PC-9 (cell line): Measurements from ENCODE around the gene PRR29. TPM values are rescaled to one million over a fixed set of nuclear protein-coding genes. Genes with fewer than 3 reads are reported as not detected.

ENCODE experiments used
- BruUV-seq: library from RNA; stranded (reverse); fragments of 400-500 nt; replicated peaks from 2 replicates; lab custom pipeline; 2021; lab: Mats Ljungman, UMichigan
- CTCF ChIA-PET: fragments of 300-600 bp; sonication (Branson Sonifier 250); formaldehyde crosslinking; loops from one replicate; lab custom pipeline; 2022; ENCODE audit warnings: antibody characterized with exemption; lab: Charles Lee
- POLR2A ChIA-PET: fragments of 300-600 bp; sonication (Branson Sonifier 250); formaldehyde crosslinking; loops from one replicate; lab custom pipeline; 2022; ENCODE audit warnings: antibody characterized with exemption; ENCODE audit not compliant: unreplicated experiment; lab: Charles Lee
- DNase-seq, 2 experiments: peaks; one replicate each; pipeline versions ENCODE4 v3.0.0 to v3.0.0-alpha.2; 2015 to 2022; ENCODE audit warnings: mixed read lengths in 1 of 2
- H2AFZ ChIP-seq: fragments of 200-600 bp; sonication (generic); 2 replicates; pipeline ENCODE4 v1.8.1; 2017; ENCODE audit warnings: antibody characterized with exemption
- H3F3A ChIP-seq: fragments of 200-600 bp; sonication (generic); 2 replicates; pipeline ENCODE4 v1.8.1; 2017; ENCODE audit warnings: antibody characterized with exemption, mild to moderate bottlenecking, low read depth; ENCODE audit not compliant: insufficient read depth
- H3K27ac ChIP-seq: fragments of 200-600 bp; sonication (generic); 2 replicates; pipeline ENCODE4 v1.6.1; 2016; ENCODE audit warnings: mixed run types
- H3K27me3 ChIP-seq: fragments of 200-600 bp; sonication (generic); 2 replicates; pipeline ENCODE4 v1.6.1; 2016; ENCODE audit warnings: low read depth, mixed run types; ENCODE audit not compliant: insufficient read depth
- H3K36me3 ChIP-seq: fragments of 200-600 bp; sonication (generic); 2 replicates; pipeline ENCODE4 v1.6.1; 2016; ENCODE audit warnings: low read depth, mixed run types
- H3K4me1 ChIP-seq: fragments of 200-600 bp; sonication (generic); replicated peaks from 2 replicates; pipeline ENCODE4 v1.6.1; 2016; ENCODE audit warnings: mixed run types; ENCODE audit not compliant: insufficient read depth
- H3K4me2 ChIP-seq: fragments of 200-600 bp; sonication (generic); 2 replicates; pipeline ENCODE4 v1.6.1; 2017; ENCODE audit warnings: mixed run types
- H3K4me3 ChIP-seq: fragments of 200-600 bp; sonication (generic); 2 replicates; pipeline ENCODE4 v1.6.1; 2016; ENCODE audit warnings: mixed run types
- H3K79me2 ChIP-seq: fragments of 200-600 bp; sonication (generic); 2 replicates; pipeline ENCODE4 v1.6.1; 2017; ENCODE audit warnings: low read depth, mixed run types
- H3K9me2 ChIP-seq: fragments of 200-600 bp; sonication (generic); 2 replicates; pipeline ENCODE4 v1.8.1; 2017; ENCODE audit warnings: mild to moderate bottlenecking; ENCODE audit not compliant: insufficient read depth
- H3K9me3 ChIP-seq: fragments of 200-600 bp; sonication (generic); 2 replicates; pipeline ENCODE4 v1.8.1; 2016; ENCODE audit warnings: low read depth; ENCODE audit not compliant: insufficient read depth
- H4K20me1 ChIP-seq: fragments of 200-600 bp; sonication (generic); 2 replicates; pipeline ENCODE4 v1.8.1; 2017; ENCODE audit not compliant: insufficient read depth
- EZH2 ChIP-seq: fragments of 200-600 bp; sonication (generic); IDR thresholded peaks from 2 replicates; pipeline ENCODE4 v1.8.0; 2017; ENCODE audit warnings: antibody characterized with exemption, low read depth
- intact Hi-C: fragments of 100-400 bp; cut with micrococcal nuclease; formaldehyde crosslinking; loops from one replicate; pipeline ENCODE4 v1.10.0; 2022; ENCODE audit not compliant: unreplicated experiment
- total RNA-seq: library from RNA; stranded (reverse); gene quantifications from 2 replicates; pipeline ENCODE4 v1.2.3, GENCODE V29; 2021
- TF ChIP-seq, protein P1 (sequence below): fragments of 200-600 bp; sonication (generic); conservative IDR thresholded peaks from 2 replicates; pipeline ENCODE4 v1.6.1; 2017; ENCODE audit warnings: mixed run types, antibody characterized with exemption, mild to moderate bottlenecking, moderate library complexity

PRR29 gene
- total RNA-seq, 1 experiment from 2014 or later = 2.4 TPM

DNA sequence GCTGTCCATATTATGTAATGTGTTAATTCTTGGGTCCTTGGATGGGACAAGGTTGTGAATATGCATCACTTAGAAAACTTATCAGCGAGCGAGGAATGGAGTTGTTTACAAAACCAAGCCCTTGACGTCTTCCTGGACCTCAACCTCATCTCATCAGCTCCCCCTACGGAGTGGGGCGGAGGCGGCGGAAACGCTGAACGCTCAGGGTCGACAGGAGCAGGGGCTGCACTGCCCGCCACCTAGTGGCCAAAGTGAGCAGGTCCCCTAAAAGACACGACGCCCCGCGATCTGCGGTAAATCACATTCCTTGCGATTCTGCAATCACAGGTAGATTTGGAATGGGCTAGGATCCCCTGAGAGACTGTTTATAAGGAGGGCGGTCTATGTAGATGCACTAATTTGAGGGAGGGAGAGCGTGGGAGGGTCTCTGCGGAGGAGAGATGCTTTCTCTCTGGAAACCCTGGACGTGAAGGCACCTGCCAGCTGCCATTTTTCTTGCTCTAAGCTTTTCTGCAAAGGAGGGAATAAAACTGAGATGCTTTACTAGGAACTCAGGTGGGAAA, 27.7 kb downstream of the PRR29 start:
- Histone ChIP-seq H3K4me2 (peak overlapping the region; percentile 69), H3K4me3 (peak overlapping the region; percentile 16; the same call in 1 of the 2 replicates), H3K36me3 (no peaks in the 10 kb centered on the region), H4K20me1 (no peaks in the 10 kb centered on the region), H3K9me2 (no peaks in the 10 kb centered on the region), H3K27ac (no peak overlapping the region), H3K9me3 (no peaks in the 10 kb centered on the region), H3K79me2 (no peaks in the 10 kb centered on the region), H2AFZ (0 out of 2 replicates have a peak overlapping the region, but pooled peaks have one; percentile 69), H3K4me1 (0 out of 2 replicates have a peak, but pooled peaks cover 4% of the 10 kb centered on the region), H3K27me3 (no peaks in the 10 kb centered on the region), H3F3A (peaks cover 6% of the 10 kb centered on the region; the same call in 1 of the 2 replicates)
- ChIA-PET POLR2A (no interaction called here), CTCF (interaction anchor here (0.6 to 3.2 kb wide), 9 partner anchors 20 to 396 kb away, joined by 3 to 15 read pairs (median 4); no protein-coding TSS in a partner anchor)
- no TSS peak for BruUV-seq
- DNase-seq = peak; percentile 57 to 77
- intact Hi-C loops = loop anchor here (1.0 kb wide), 2 partner anchors 75 to 107 kb away; no protein-coding TSS in a partner anchor
- no peak for TF ChIP-seq EZH2
- TF ChIP-seq, protein P1, sequence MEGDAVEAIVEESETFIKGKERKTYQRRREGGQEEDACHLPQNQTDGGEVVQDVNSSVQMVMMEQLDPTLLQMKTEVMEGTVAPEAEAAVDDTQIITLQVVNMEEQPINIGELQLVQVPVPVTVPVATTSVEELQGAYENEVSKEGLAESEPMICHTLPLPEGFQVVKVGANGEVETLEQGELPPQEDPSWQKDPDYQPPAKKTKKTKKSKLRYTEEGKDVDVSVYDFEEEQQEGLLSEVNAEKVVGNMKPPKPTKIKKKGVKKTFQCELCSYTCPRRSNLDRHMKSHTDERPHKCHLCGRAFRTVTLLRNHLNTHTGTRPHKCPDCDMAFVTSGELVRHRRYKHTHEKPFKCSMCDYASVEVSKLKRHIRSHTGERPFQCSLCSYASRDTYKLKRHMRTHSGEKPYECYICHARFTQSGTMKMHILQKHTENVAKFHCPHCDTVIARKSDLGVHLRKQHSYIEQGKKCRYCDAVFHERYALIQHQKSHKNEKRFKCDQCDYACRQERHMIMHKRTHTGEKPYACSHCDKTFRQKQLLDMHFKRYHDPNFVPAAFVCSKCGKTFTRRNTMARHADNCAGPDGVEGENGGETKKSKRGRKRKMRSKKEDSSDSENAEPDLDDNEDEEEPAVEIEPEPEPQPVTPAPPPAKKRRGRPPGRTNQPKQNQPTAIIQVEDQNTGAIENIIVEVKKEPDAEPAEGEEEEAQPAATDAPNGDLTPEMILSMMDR = peak; percentile 96

DNA sequence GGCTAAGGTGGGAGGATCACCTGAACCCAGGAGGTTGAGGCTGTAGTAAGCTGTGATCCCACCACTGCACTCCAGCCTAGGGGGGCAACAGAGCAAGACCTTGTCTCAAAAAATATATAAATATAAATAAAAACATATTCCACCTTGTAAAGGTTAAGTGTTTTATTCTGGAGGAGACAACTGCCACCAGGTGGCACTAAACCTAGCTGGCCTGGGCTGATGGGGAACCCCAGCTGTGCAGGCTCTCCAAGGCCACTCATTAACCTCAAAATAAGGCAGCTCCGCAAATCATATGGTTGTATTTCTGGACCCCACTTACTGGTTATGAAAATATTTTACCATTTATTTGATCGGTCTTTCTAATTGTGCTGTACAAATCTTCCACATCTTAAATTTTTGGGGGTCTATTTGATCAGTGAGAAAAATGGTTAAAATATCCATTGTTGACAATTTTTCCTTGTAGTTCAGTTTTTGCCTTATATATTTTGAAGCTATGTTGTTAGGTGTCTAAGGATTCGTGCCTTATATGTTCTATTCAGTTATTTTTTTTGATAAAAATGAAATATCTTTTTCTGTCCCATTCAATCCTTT, 30.8 kb downstream of the PRR29 start:
- BruUV-seq = no TSS peak
- TF ChIP-seq, protein P1 = peak; percentile 87
- no peak for TF ChIP-seq EZH2
- DNase-seq = peak; percentile 46 to 54
- Histone ChIP-seq H3K36me3 (no peaks in the 10 kb centered on the region), H4K20me1 (no peaks in the 10 kb centered on the region), H3K79me2 (no peaks in the 10 kb centered on the region), H3K4me2 (no peak overlapping the region), H3K9me2 (no peaks in the 10 kb centered on the region), H3K27me3 (no peaks in the 10 kb centered on the region), H3K4me1 (0 out of 2 replicates have a peak, but pooled peaks cover 4% of the 10 kb centered on the region), H3K9me3 (no peaks in the 10 kb centered on the region), H2AFZ (no peak overlapping the region), H3F3A (peaks cover 6% of the 10 kb centered on the region; the same call in 1 of the 2 replicates), H3K27ac (no peak overlapping the region), H3K4me3 (no peak overlapping the region)
- CTCF ChIA-PET = interaction anchor here (0.6 to 4.3 kb wide), 7 partner anchors 88 to 390 kb away, joined by 3 to 71 read pairs (median 4); no protein-coding TSS in a partner anchor
- POLR2A ChIA-PET = interaction anchor here (0.6 kb wide), 2 partner anchors 75 to 99 kb away, joined by 3 to 11 read pairs; no protein-coding TSS in a partner anchor
- intact Hi-C loops = loop anchor here (1.0 kb wide), 2 partner anchors 104 to 253 kb away; no protein-coding TSS in a partner anchor

DNA sequence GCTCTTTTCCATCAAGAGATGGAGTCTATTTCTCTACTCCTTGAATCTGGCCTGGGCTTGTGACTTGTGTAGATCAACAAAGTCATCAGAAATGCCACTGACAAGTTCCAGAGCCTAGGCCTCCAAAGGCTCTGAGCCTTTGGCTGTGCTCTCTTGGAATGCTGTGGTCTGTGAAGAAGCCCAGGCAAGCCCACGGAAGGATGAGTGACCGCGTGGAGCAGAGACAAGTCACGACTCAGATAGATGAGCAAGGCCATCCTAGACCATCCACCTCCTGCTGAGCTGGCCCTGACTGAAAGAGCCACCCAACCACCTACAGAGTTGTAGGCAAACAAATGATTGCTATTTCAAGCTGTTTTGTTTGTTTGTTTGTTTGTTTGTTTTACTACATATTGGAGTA, 33.9 kb downstream of the PRR29 start:
- no peaks in the 10 kb centered on the region for H3K4me1 ChIP-seq
- H3F3A ChIP-seq = no peaks in the 10 kb centered on the region
- H3K27me3 ChIP-seq = no peaks in the 10 kb centered on the region
- no peak for DNase-seq
- no peaks in the 10 kb centered on the region for H3K79me2 ChIP-seq
- CTCF ChIA-PET = interaction anchor here (0.6 to 1.6 kb wide), 3 partner anchors 92 to 149 kb away, joined by 5 to 10 read pairs (median 5); no protein-coding TSS in a partner anchor
- no peaks in the 10 kb centered on the region for H3K36me3 ChIP-seq
- no peak overlapping the region for H2AFZ ChIP-seq
- no peak overlapping the region for H3K4me2 ChIP-seq
- no peaks in the 10 kb centered on the region for H4K20me1 ChIP-seq
- no peak for TF ChIP-seq EZH2
- TF ChIP-seq, protein P1 = no peak
- H3K9me3 ChIP-seq = no peaks in the 10 kb centered on the region
- intact Hi-C loops = no loop called here
- no TSS peak for BruUV-seq
- H3K27ac ChIP-seq = no peak overlapping the region
- POLR2A ChIA-PET = no interaction called here
- no peaks in the 10 kb centered on the region for H3K9me2 ChIP-seq
- H3K4me3 ChIP-seq = no peak overlapping the region
